CD4-positive, alpha-beta T cell (primary cell): ENCODE data around the gene SYNGR2. TPM values are rescaled to one million over a fixed set of nuclear protein-coding genes. Genes with fewer than 3 reads are reported as not detected.

Experiments
- ATAC-seq: fragments of 200-7000 bp; cut with Tn5 transposase; one replicate; pipeline ENCODE4 v1.10.0; 2022; ENCODE audit warnings: mild to moderate bottlenecking; ENCODE audit not compliant: poor library complexity
- CTCF ChIA-PET: fragments of 350-600 bp; sonication (Branson Sonifier 250); formaldehyde crosslinking; loops from one replicate; lab custom pipeline; 2021; ENCODE audit warnings: antibody characterized with exemption, inconsistent platforms; lab: Charles Lee
- POLR2A ChIA-PET: fragments of 350-600 bp; sonication (Branson Sonifier 250); formaldehyde crosslinking; loops from one replicate; lab custom pipeline; 2021; ENCODE audit warnings: antibody characterized with exemption, inconsistent platforms; lab: Charles Lee
- DNase-seq, 14 experiments: peaks; one replicate each; pipeline ENCODE4 v3.0.0-alpha.2; 2013 to 2020; ENCODE audit warnings: mixed read lengths in 2 of 14
- H3K27ac ChIP-seq, 2 donors: one replicate each; pipeline versions ENCODE4 v1.5.1 to v1.7.0; 2013; ENCODE audit warnings: low read length in 2 of 2, low read depth in 1 of 2, mild to moderate bottlenecking in 1 of 2
- H3K27me3 ChIP-seq, 2 experiments: 1 replicate in 1 of 2; 2 replicates in 1 of 2; pipeline versions ENCODE4 v1.6.1 to v1.7.0; 2013; ENCODE audit warnings: low read length in 2 of 2, control low read depth in 1 of 2, mild to moderate bottlenecking in 1 of 2, moderate library complexity in 1 of 2; ENCODE audit not compliant: insufficient read depth in 2 of 2, control insufficient read depth in 1 of 2
- H3K36me3 ChIP-seq: one replicate; pipeline ENCODE4 v1.6.1; 2013; ENCODE audit warnings: low read length, control low read depth; ENCODE audit not compliant: insufficient read depth
- H3K4me1 ChIP-seq: one replicate; pipeline ENCODE4 v1.6.1; 2013; ENCODE audit warnings: low read length, control low read depth; ENCODE audit not compliant: insufficient read depth
- H3K4me3 ChIP-seq: one replicate; pipeline ENCODE4 v1.5.1; 2013; ENCODE audit warnings: mild to moderate bottlenecking, low read length, moderate library complexity
- H3K9me3 ChIP-seq, 2 experiments: 1 replicate in 1 of 2; 2 replicates in 1 of 2; pipeline versions ENCODE4 v1.6.1 to v1.7.0; 2013; ENCODE audit warnings: low read length in 2 of 2, mild to moderate bottlenecking in 2 of 2, control low read depth in 1 of 2, moderate library complexity in 1 of 2; ENCODE audit not compliant: control insufficient read depth in 1 of 2, insufficient read depth in 1 of 2
- H3K27ac Mint-ChIP-seq: one replicate; pipeline ENCODE4 v1.8.0; 2020; ENCODE audit warnings: mixed read lengths
- H3K27me3 Mint-ChIP-seq: one replicate; pipeline ENCODE4 v1.8.0; 2021; ENCODE audit warnings: mixed read lengths
- H3K36me3 Mint-ChIP-seq: one replicate; pipeline ENCODE4 v1.8.0; 2021; ENCODE audit warnings: low read depth, mixed read lengths
- H3K4me1 Mint-ChIP-seq: one replicate; pipeline ENCODE4 v1.8.0; 2021; ENCODE audit warnings: low read depth, mixed read lengths
- H3K4me3 Mint-ChIP-seq: one replicate; pipeline ENCODE4 v1.8.0; 2020; ENCODE audit warnings: mild to moderate bottlenecking, mixed read lengths
- H3K9me3 Mint-ChIP-seq: one replicate; pipeline ENCODE4 v1.8.0; 2020; ENCODE audit warnings: mixed read lengths
- CTCF ChIP-seq: fragments of 200-600 bp; IDR thresholded peaks from one replicate; pipeline ENCODE4 v1.8.0; 2022; ENCODE audit warnings: antibody characterized with exemption, mild to moderate bottlenecking
- intact Hi-C, 2 experiments: fragments of 100-400 bp; cut with DNase I in 1 of 2; cut with micrococcal nuclease in 1 of 2; formaldehyde crosslinking; loops; one replicate each; pipeline versions ENCODE4 v1.15.1 to v1.9.0; 2023 to 2025; cut with DNase I, micrococcal nuclease
- total RNA-seq, 174 experiments: library from RNA in 2 of 174; stranded (reverse) in 2 of 174; gene quantifications; one replicate each; pipeline ENCODE4 v1.2.3 and lab custom pipeline; 2021 to 2026

The SYNGR2 gene
- total RNA-seq, 2 experiments from 2014 or later: 34.9 to 41.3 TPM

- no peaks in the 10 kb centered on the region for H3K36me3 ChIP-seq
- H3K4me1 ChIP-seq: peaks cover 4% of the 10 kb centered on the region
- no peak overlapping the region for H3K27ac ChIP-seq
- no peak overlapping the region for H3K4me3 Mint-ChIP-seq
- peak in 2 of 14 experiments; percentile 51 to 56 for DNase-seq
- CTCF ChIA-PET: no interaction called here
- H3K9me3 ChIP-seq: no peaks in the 10 kb centered on the region
- no peak overlapping the region for H3K4me3 ChIP-seq
- H3K27me3 ChIP-seq: no peaks in the 10 kb centered on the region
- no peaks in the 10 kb centered on the region for H3K27me3 Mint-ChIP-seq
- H3K4me1 Mint-ChIP-seq: peaks cover 4% of the 10 kb centered on the region
- peak; percentile 57 for ATAC-seq
- H3K36me3 Mint-ChIP-seq: no peaks in the 10 kb centered on the region
- no peak for TF ChIP-seq CTCF
- POLR2A ChIA-PET: interaction anchor here (0.5 to 2.7 kb wide), 2 partner anchors 9 to 12 kb away, joined by 4 to 8 read pairs; partner anchors contain the start of gene C17orf99
- H3K27ac Mint-ChIP-seq: no peak overlapping the region
- intact Hi-C loops: no loop called here
- H3K9me3 Mint-ChIP-seq: no peaks in the 10 kb centered on the region
Measured at GRCh38 chr17:78154903-78155811, 13.2 kb upstream of the SYNGR2 start.

- no peak overlapping the region for H3K4me3 ChIP-seq
- ChIA-PET POLR2A (interaction anchor here (0.7 to 1.2 kb wide), 2 partner anchors 13 to 17 kb away, joined by 3 read pairs; no protein-coding TSS in a partner anchor), CTCF (no interaction called here)
- no peak overlapping the region for H3K27ac Mint-ChIP-seq
- TF ChIP-seq CTCF: no peak
- H3K9me3 Mint-ChIP-seq: no peaks in the 10 kb centered on the region
- no peaks in the 10 kb centered on the region for H3K36me3 Mint-ChIP-seq
- DNase-seq (no peak), ATAC-seq (no peak)
- H3K27me3 Mint-ChIP-seq: no peaks in the 10 kb centered on the region
- H3K9me3 ChIP-seq: no peaks in the 10 kb centered on the region
- H3K36me3 ChIP-seq: no peaks in the 10 kb centered on the region
- H3K4me1 Mint-ChIP-seq: peaks cover 4% of the 10 kb centered on the region
- H3K27me3 ChIP-seq: no peaks in the 10 kb centered on the region
- H3K27ac ChIP-seq: no peak overlapping the region
- intact Hi-C loops: no loop called here
- peaks cover 4% of the 10 kb centered on the region for H3K4me1 ChIP-seq
- H3K4me3 Mint-ChIP-seq: no peak overlapping the region
Measured at GRCh38 chr17:78159575-78160158, 8.7 kb upstream of the SYNGR2 start.

GRCh38 chr17:78163881-78164747 is 4.3 kb upstream of the SYNGR2 start:
- ChIA-PET CTCF (interaction anchor here (1.4 kb wide), 1 partner anchor 12 kb away, joined by 5 read pairs; no protein-coding TSS in a partner anchor), POLR2A (interaction anchor here (0.9 kb wide), 1 partner anchor 17 kb away, joined by 3 read pairs; no protein-coding TSS in a partner anchor)
- Histone ChIP-seq H3K9me3 (no peaks in the 10 kb centered on the region), H3K27me3 (no peaks in the 10 kb centered on the region), H3K27ac (no peak overlapping the region), H3K36me3 (no peaks in the 10 kb centered on the region), H3K4me3 (no peak overlapping the region), H3K4me1 (peaks cover 10% of the 10 kb centered on the region)
- intact Hi-C loops: no loop called here
- TF ChIP-seq CTCF: no peak
- Mint-ChIP-seq H3K4me3 (no peak overlapping the region), H3K27me3 (no peaks in the 10 kb centered on the region), H3K9me3 (no peaks in the 10 kb centered on the region), H3K36me3 (no peaks in the 10 kb centered on the region), H3K4me1 (peaks cover 4% of the 10 kb centered on the region), H3K27ac (no peak overlapping the region)
- ATAC-seq (no peak), DNase-seq (no peak)
